Measurements from ENCODE around the gene RPUSD1. TPM values are rescaled to one million over a fixed set of nuclear protein-coding genes. Genes with fewer than 3 reads are reported as not detected.
"Not testable (repeated sequence)": the region's sequence is repeated elsewhere in the genome, so short reads cannot be mapped to it uniquely, and the experiment has no call there.

RPUSD1 gene
- total RNA-seq, 1 experiment from 2014 or later, result 63.4 TPM

DNA sequence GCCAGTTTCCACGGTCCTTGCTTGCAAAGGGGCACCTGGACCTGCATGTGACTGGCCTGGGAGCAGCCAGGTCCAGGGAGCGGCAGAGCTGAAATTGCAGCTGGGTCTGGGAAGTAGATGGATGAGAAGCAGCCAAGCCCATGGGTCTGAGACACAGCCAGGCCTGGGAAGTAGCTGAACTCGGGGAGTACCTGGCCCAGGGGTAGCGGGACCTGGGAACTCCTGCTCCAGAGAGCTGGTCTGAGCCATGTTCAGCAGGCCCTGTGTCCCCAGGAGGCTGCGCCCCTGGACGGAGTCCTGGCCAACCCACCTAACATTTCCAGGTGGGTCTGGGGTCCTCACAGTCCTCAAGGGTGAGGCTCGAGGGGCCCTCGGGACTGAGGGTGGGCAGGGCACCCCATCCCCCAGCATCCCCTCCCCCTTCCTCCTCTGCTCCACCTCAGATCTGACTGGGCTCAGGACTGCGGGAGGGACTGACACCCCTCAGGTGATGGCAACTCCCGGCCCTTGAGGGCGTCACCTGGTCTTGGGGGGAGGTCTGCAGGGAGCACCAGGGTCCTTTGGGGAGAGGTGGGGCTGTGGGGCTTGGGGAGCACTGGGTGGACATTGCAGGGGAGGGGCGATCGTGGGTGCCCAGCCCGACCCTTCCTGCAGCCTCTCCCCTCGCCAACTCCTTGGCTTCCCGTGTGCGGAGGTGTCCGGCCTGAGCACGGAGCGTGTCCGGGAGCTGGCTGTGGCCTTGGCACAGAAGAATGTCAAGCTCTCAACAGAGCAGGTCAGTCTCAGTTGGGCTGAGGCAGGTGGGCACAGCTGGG, 24.6 kb downstream of the RPUSD1 start:
- no peak overlapping the region for H3K4me3 ChIP-seq (ENCODE audit: insufficient read depth, low read depth, low read length)
- no peaks in the 10 kb centered on the region for H3K36me3 ChIP-seq (replicated peaks; ENCODE audit: control insufficient read depth, insufficient read depth, low read length)
- DNase-seq, result no peak
- H3K27me3 ChIP-seq (ENCODE audit: control insufficient read depth, insufficient read depth, low read length), result no peaks in the 10 kb centered on the region

DNA sequence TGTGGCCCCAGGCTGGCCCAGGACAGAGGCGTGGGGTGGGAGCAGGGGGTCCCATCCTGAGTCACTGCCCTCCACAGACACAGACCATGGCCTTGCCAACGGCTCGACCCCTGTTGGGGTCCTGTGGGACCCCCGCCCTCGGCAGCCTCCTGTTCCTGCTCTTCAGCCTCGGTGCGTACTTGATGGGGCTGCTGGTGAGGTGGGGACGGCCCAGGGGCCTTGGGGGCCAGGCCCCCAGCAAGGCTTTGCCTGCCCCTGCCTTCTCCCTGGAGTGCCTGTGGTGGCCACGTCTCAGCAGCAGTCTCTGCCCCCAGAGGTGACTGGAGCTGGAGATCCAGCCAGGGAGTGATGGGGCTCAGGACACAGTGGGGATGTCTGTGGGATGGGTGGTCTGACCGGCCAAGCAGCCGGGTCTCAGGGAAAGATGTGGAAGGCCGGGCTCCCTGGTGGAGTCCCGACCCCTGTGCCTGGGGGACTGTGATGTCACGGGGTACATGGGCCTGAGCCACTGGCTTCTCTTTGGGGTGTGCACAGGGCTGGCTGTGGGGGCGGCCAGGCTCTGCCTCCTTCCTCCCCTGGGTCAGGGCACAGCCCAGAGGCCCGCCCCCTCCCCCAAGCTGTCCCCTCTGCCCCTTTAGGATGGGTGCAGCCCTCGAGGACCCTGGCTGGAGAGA, 25.4 kb downstream of the RPUSD1 start:
- H3K4me3 ChIP-seq (ENCODE audit: insufficient read depth, low read depth, low read length), result no peak overlapping the region
- H3K36me3 ChIP-seq (replicated peaks; ENCODE audit: control insufficient read depth, insufficient read depth, low read length), result no peaks in the 10 kb centered on the region
- no peak for DNase-seq
- H3K27me3 ChIP-seq (ENCODE audit: control insufficient read depth, insufficient read depth, low read length), result no peaks in the 10 kb centered on the region

DNA sequence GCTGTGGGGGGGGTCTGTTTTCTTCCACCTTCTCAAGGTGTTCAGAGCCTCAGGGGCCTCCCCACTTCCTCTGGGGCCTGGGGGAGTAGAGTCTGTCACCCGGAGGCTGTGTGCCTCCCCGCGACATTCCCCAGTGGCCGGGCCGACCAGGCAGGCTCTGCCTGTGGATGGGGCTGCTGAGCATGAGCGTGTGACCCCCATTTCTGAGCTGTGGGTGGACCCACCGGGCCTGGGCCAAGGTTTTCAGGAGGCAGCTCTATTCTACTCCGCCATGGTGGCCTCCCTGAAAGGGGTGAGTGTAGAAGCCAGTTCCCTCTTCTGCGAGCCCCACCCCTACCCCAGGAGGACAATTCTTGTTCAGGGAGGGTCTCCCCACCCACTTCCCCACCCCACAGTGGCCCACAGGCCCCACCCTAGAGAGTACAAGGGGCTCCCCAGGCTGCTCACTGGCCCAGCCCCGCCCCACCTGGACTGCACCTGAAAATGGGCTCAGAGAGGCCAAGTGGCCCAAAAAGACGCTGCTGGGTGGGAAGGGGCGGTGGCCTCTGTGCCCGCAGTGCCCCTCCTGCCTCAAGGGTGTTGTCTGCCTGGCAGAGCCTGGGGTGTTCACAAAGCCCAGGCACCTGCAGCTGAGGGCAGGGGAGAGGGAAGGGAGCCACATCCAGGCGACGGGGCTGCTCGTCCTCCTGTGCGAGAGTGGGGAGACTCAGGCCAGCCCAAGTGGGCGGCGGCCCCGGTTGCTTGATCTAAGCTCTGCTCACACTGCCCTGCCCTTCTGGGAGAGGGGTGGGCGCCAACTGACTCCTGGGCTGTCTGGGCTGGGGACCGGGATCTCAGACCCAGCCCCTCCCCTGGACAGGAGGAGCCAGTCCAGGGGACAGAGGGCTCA, 26.3 kb downstream of the RPUSD1 start:
- no peak for DNase-seq
- H3K36me3 ChIP-seq (replicated peaks; ENCODE audit: control insufficient read depth, insufficient read depth, low read length), result no peaks in the 10 kb centered on the region
- no peak overlapping the region for H3K4me3 ChIP-seq (ENCODE audit: insufficient read depth, low read depth, low read length)
- no peaks in the 10 kb centered on the region for H3K27me3 ChIP-seq (ENCODE audit: control insufficient read depth, insufficient read depth, low read length)

DNA sequence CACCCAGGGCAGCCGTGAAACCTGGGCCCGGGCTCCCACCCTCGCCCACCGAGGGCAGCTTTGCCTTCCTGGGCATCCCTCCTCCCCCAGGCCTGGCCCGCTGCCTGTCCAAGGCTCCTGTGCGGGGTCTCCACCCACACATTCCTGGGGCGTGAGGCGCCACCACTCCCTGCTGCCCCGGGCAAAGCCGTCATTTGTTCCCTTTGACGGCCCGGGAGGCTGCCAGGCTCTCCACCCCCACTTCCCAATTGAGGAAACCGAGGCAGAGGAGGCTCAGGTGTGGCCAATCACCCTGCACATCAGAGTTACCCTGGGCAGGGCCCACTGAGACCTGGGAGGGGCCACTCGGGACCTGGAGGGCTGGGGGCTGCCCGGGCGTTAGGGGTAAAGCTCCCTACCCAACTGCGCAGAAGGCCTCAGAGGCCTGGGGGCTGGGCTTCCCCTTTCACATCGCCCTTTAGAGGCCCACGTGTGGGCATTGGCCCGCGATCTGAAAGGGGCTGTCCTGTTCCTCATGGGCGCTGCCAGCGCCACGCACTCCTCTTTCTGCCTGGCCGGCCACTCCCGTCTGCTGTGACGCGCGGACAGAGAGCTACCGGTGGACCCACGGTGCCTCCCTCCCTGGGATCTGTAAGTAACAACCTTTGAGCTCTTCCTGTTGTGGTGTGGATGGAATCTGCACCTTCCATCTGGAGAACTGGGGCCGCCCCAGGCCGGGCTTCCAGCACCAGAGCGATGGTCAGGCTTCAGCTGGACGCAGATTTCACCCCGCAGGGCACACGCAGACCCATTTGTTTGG, 27.4 kb downstream of the RPUSD1 start, which contains the start of gene MSLN:
MSLN (plus strand) TSS at position 190 of the 799 bp plus-strand sequence. CDS start 1,947 bp downstream, outside the sequence.
- no peaks in the 10 kb centered on the region for H3K36me3 ChIP-seq (replicated peaks; ENCODE audit: control insufficient read depth, insufficient read depth, low read length)
- no peak within 1 kb of the TSS for H3K4me3 ChIP-seq (ENCODE audit: insufficient read depth, low read depth, low read length)
- H3K27me3 ChIP-seq (ENCODE audit: control insufficient read depth, insufficient read depth, low read length), result no peaks in the 10 kb centered on the region
- no peak for DNase-seq

DNA sequence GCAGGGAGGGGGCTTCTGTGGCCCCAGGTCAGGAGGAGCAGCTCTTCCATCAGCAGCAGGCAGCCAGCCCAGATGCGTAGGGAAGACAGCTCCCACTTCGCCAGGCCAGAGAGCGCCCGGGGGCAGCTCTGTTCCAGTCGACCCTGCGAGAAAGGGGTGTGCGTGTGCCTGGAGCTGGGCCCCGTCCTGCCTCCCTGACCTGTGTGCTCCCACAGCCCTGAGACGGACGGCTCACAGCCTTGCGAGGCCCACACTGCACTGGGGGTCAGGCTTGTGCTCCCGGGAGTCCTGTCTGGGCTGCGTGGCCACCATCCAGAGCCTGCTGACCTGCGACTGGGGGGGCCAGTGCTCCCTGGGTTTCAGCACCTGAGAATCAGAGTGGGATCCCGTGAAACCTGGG, 28.1 kb downstream of the RPUSD1 start:
- Histone ChIP-seq H3K36me3 (replicated peaks; ENCODE audit: control insufficient read depth, insufficient read depth, low read length) (no peaks in the 10 kb centered on the region), H3K4me3 (ENCODE audit: insufficient read depth, low read depth, low read length) (no peak overlapping the region), H3K27me3 (ENCODE audit: control insufficient read depth, insufficient read depth, low read length) (no peaks in the 10 kb centered on the region)
- DNase-seq, result no peak

DNA sequence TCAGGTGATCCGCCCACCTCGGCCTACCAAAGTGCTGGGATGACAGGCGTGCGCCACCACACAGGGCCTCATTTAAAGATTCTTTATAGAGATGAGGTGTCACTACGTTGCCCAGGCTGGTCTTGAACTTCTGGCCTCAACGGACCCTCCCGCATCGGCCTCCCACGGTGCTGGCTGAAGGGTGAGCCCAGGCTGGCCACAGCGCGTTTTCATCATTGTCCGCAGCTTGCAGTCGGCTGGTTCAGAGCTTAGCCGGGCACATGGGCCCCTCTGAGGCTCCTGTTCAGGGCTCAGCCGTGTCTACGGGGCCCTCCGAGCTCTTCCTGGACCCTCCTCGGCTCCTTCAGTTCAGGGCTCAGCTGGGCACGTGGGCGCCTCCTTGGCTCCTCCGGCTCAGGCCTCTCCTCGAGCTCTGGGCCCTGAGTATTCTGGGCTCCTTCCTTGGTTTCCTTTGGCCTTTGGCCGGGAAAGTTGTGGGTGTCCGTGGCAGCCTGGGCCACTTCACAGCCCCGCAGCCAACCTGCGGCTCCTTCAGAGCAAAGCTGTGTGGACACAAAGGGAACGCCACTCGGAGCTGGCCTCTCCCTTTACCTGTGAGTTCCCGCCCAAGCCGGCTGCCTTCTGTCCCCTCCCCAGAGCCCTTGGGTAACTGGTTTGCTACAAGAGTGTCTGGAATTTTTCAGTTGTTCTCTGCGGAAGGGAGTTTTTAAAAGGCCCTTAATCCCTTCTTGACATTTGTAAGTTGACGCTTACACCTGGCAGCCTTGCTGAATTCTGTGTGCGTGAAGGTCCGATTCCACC, 28.9 kb downstream of the RPUSD1 start:
- H3K27me3 ChIP-seq (ENCODE audit: control insufficient read depth, insufficient read depth, low read length), result no peaks in the 10 kb centered on the region
- no peak for DNase-seq
- no peak overlapping the region for H3K4me3 ChIP-seq (ENCODE audit: insufficient read depth, low read depth, low read length)
- H3K36me3 ChIP-seq (replicated peaks; ENCODE audit: control insufficient read depth, insufficient read depth, low read length), result no peaks in the 10 kb centered on the region

DNA sequence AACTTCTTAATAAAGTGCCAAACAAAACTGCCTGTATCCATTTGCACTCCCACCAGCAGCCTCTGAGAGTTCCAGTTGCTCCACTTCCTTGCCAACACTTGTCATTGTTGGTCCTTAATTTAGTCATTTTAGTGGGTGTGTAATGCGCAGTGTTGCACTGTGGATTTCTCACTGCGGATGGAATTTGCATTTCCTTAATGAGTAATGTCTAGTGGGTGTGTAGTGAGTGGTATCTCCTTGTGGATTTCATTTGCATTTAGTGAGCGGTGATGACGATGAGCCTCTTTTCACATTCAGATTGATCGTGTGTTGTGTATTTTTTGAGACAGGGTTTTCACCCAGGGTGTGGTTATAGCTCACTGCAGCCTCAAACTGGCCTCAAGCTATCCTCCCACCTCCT, 31.8 kb downstream of the RPUSD1 start:
- Histone ChIP-seq H3K27me3 (ENCODE audit: control insufficient read depth, insufficient read depth, low read length) (no peaks in the 10 kb centered on the region), H3K36me3 (replicated peaks; ENCODE audit: control insufficient read depth, insufficient read depth, low read length) (no peaks in the 10 kb centered on the region), H3K4me3 (ENCODE audit: insufficient read depth, low read depth, low read length) (no peak overlapping the region)
- DNase-seq, result no peak

DNA sequence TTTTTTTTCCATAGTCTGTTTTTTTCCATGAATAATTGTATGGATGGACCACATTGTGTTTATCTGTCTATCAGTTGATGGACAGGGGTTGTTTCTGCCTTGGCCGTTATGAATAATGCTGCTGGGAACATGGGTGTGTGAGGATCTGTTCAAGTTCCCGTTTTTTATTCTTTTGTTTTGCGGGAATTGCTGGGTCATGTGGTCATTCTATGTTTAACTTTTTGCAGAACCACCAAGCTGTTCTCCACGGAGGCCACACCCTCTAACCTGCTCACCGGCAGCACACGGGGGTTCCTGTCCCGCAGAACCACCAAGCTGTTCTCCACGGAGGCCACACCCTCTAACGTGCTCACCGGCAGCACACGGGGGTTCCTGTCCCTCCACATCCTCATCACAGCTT, 33.5 kb downstream of the RPUSD1 start:
- H3K4me3 ChIP-seq (ENCODE audit: insufficient read depth, low read depth, low read length), result no peak overlapping the region
- no peak for DNase-seq
- no peaks in the 10 kb centered on the region for H3K27me3 ChIP-seq (ENCODE audit: control insufficient read depth, insufficient read depth, low read length)
- H3K36me3 ChIP-seq (replicated peaks; ENCODE audit: control insufficient read depth, insufficient read depth, low read length), result no peaks in the 10 kb centered on the region

DNA sequence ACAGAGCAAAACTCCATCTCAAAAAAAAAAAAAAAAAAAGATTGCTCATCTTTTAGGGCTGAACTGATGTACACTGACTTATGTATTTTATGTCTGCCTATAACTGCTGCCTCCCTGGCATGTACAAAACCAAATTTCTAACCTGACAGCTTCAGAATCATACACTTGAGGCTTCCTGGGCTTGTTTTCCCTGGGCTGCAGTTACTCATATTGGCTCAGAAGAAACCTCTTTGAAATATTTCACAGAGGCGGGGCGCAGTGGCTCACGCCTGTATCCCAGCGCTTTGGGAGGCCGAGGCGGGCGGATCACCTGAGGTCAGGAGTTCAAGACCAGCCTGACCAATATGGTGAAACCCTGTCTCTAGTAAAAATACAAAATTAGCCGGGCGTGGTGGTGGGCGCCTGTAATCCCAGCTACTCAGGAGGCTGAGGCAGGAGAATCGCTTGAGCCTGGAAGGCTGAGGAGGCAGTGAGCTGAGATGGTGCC, 34.0 kb downstream of the RPUSD1 start:
- not testable (repeated sequence) for H3K36me3 ChIP-seq (replicated peaks; ENCODE audit: control insufficient read depth, insufficient read depth, low read length); H3K4me3 ChIP-seq (ENCODE audit: insufficient read depth, low read depth, low read length); DNase-seq

DNA sequence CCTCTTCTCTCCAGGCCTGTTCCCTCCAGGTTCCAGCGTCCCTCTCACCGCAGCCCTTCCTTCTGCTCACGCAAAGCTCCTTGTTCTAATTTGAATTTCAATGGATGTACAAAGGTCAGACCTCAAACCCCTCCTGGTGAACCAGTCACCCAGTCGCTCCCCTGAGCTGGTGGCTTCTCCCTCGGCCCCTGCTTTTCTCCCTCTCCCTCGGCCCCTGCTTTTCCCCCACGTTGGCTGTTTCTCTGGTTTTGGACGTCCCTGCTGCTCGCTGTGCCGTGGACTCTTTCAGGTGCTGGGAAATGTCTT, 36.2 kb downstream of the RPUSD1 start:
- no peaks in the 10 kb centered on the region for H3K27me3 ChIP-seq (ENCODE audit: control insufficient read depth, insufficient read depth, low read length)
- no peak overlapping the region for H3K4me3 ChIP-seq (ENCODE audit: insufficient read depth, low read depth, low read length)
- DNase-seq, result no peak
- no peaks in the 10 kb centered on the region for H3K36me3 ChIP-seq (replicated peaks; ENCODE audit: control insufficient read depth, insufficient read depth, low read length)

More for the DNA sequence above, 34.0 kb downstream of the RPUSD1 start:
- H3K27me3 ChIP-seq (ENCODE audit: control insufficient read depth, insufficient read depth, low read length), result not testable (repeated sequence)

DNA sequence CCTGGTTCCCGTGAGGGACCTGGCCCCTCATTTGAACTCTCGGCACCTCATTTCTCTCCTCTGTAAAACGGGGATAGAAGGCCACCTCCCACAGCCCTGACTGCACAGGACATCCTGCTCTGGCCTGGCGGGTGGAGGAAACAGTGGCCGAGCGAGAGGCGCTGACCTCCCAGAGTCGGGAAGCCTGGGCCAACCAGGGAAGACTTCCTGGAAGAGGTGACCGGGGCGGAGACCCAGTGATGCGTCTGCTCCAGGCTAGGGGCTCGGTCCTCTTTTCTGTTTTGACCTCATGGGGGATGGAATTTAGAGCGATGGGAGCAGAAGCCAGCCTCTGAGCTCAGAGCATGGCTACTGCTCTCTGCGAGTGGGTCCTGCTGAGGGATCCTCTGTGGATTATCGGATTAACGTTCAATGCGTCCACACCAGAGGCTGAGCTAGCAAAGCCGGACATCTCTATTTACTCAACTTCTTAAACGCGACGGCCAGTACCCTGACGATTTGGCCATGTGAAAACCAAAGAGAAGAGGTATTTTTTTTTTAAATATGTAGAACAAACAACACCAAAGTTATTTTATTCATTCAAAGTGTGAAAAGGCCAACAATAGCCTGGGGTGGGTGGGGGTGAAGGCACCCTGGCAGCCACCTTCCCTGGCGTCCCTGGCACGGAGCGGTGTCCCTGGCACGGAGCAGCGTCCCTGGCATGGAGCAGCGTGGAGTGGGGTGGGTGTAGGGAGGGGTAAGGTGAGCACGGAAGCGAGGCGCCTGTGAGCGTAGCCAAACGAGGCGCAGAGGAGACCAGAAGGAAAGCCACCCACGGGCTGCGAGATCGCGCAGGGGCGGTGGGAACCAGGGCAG, 36.8 kb downstream of the RPUSD1 start:
- no peak for DNase-seq
- Histone ChIP-seq H3K4me3 (ENCODE audit: insufficient read depth, low read depth, low read length) (no peak overlapping the region), H3K36me3 (replicated peaks; ENCODE audit: control insufficient read depth, insufficient read depth, low read length) (no peaks in the 10 kb centered on the region), H3K27me3 (ENCODE audit: control insufficient read depth, insufficient read depth, low read length) (no peaks in the 10 kb centered on the region)

DNA sequence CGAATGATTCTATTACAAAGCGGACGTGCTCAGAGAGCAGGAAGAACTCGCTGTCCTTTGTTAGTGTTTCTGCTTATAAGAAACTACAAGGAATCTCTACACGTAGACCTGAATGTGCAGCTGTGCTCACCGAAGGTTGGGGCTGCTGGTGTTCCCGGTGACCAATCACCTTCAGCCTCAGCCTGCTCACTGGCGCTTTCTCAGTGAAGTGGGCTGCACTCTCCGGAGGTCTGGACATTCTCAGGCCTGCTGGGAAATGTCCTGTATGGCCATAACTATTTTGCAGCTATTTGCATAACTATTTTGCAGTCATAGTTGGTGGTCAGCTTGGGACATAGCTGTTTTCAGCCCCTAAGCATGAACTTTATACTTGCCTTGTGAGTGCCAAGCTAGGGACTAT, 37.7 kb downstream of the RPUSD1 start:
- Histone ChIP-seq H3K4me3 (ENCODE audit: insufficient read depth, low read depth, low read length) (no peak overlapping the region), H3K36me3 (replicated peaks; ENCODE audit: control insufficient read depth, insufficient read depth, low read length) (no peaks in the 10 kb centered on the region), H3K27me3 (ENCODE audit: control insufficient read depth, insufficient read depth, low read length) (no peaks in the 10 kb centered on the region)
- DNase-seq, result no peak

DNA sequence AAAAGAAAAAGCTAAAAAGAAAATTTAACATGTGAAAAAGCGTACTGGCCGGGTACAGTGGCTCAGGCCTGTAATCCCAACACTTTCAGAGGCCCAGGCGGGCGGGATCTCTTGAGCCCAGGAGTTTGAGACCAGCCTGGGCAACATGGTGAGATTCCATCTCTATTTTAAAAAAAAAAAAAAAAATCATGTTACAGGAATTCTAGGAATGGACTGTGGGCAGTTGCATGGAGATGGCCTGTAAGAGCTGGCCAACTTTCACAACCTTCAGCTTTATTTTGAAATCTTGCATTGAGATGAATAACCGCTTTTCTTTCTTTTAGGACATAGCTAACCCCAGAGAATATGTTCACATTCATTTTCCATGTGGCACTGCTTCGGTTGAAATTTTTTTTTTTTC, 39.2 kb downstream of the RPUSD1 start:
- Histone ChIP-seq H3K36me3 (replicated peaks; ENCODE audit: control insufficient read depth, insufficient read depth, low read length) (no peaks in the 10 kb centered on the region), H3K27me3 (ENCODE audit: control insufficient read depth, insufficient read depth, low read length) (no peaks in the 10 kb centered on the region), H3K4me3 (ENCODE audit: insufficient read depth, low read depth, low read length) (no peak overlapping the region)
- no peak for DNase-seq

Data from H7 (cell line).